HG02623 (cell line): Measurements from ENCODE around the gene COL6A1.

Source experiments
- ATAC-seq: cut with Tn5 transposase; IDR thresholded peaks from one replicate; pipeline ENCODE4 v1.9.1; 2021; ENCODE audit warnings: moderate library complexity; ENCODE audit not compliant: unreplicated experiment

COL6A1 gene

GRCh38 chr21:45994086-45994661 lies 12.6 kb downstream of the COL6A1 start:
- no peak for ATAC-seq

DNA sequence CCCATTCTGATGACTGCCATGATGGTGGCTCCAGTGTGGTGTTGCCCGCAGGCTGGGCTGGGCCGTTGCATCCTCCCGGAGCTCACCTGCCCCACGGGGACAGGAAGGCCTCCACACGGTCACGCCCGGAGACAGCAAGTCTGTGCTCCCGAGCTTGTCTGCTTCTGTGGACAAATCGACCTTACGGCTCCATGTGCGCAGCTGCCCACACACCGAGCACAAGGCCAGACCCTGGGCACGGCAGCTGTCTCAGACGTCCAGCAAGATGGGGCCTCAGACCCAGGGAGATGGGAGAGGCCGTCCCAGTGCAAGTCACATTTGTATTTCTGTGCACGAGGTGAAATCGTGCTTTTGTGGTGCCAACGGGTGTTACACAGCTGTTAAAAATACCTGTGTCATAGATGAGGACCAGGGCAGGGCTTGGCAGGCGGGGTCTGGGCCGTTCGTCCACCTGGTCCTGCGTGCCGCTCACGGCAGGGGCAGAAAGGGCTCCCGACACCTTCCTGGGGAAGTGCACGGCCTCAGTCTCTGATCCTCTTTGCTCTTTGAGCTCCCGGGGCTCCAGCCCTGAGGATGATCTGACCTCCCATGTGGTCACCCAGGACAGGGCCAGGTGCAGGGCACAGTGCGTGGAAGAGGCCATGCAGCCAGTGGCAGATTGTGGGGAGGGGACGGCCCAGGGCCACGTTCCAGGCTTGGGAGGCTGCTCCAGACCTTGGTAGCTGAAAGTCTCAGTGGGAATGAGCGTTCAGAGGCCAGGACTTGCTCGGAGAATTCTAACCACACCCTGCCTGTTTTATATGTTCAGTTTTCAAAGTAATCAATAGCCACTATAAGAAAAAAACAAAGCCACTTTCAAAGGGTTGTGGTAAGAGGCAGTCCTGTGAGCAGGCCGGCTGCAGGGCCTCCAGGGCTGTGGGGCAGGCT lies 13.5 kb downstream of the COL6A1 start:
- no peak for ATAC-seq

- no peak for ATAC-seq
These were observed 14.2 kb downstream of the COL6A1 start for GRCh38 chr21:45995686-45996179.

GRCh38 chr21:45996311-45997204 lies 15.0 kb downstream of the COL6A1 start:
- no peak for ATAC-seq

GRCh38 chr21:45997205-45997494 lies 15.6 kb downstream of the COL6A1 start:
- no peak for ATAC-seq

DNA sequence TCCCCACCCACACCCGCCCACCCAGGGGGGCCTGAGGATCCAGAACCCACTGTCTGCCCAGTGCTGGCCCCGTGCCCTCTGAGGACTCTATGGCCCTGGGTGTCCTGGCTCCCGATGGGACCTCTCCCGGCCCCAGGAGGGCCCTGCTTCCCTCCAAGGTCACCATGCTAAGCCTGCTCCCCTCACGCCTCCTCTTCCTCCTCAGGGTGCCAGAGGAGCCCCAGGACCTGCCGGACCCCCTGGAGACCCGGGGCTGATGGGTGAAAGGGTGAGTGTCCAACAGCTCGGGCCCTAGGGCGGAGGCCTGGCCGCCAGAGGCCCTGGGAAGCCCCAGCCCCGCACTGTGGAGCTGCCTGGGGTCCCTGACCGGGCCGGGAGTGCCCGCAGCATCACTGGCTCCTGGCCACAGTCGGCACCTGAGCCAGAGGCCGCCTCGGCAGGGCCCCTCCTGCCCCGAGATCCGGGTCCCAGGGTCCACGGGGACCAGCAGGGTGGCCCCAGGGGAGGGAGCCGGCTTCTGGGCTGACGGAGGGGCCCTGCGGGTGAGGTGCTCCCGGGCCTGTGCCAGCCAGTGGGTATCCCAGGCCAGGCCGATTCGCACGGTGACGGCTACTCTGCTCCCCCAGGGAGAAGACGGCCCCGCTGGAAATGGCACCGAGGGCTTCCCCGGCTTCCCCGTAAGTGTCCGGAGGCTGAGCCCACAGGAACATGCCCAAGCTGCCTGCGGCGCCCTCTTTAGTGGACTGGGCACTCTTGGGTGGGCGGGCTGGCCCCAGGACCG lies 16.1 kb downstream of the COL6A1 start:
- no peak for ATAC-seq

DNA sequence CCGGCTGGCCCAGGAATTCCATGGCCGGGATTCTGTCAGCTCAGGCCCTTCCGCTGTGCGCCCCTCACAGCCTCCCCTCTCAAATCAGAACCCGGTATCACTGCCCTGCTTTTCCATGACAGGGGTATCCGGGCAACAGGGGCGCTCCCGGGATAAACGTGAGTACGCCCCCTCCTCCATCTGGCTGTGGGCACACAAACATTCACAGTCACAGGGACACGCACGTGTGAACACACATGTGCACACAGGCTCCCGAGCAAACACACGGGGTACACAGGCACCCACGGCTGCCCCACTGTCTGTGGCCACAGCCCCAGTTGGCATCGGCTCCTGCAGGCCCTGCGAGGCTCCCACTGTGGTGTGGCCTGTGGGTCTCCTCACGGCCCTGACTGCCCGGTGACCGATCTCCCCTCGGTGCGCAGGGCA lies 16.7 kb downstream of the COL6A1 start:
- no peak for ATAC-seq

DNA sequence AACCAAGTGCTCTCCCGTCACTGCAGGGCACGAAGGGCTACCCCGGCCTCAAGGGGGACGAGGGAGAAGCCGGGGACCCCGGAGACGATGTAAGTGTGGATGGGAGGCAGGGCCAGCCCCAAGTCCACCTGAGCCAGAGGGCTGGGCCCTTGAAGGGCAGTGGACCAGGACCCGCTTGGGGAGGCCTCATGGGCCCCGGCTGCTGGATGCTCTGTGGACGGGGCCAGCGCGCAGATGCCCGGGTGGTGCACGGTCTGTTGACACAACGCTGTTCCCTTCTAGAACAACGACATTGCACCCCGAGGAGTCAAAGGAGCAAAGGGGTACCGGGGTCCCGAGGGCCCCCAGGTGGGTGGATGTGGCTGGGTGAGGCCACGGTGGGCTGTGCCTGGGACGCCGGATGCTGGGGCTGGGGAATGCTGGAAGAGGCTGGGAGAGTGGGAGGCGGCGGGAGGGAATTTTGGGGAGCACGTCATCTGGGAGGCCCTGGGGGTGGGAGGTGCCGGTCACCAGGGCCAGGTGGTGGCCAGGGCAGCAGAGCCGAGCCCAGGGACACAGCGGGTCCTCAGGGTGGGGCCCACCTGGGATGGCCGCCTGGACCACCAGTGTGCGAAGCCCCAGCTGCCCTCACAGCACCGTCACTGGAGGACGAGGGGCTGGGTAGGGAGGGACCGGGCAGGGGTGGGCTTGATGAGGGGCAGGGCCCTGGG lies 17.5 kb downstream of the COL6A1 start:
- ATAC-seq: no peak

DNA sequence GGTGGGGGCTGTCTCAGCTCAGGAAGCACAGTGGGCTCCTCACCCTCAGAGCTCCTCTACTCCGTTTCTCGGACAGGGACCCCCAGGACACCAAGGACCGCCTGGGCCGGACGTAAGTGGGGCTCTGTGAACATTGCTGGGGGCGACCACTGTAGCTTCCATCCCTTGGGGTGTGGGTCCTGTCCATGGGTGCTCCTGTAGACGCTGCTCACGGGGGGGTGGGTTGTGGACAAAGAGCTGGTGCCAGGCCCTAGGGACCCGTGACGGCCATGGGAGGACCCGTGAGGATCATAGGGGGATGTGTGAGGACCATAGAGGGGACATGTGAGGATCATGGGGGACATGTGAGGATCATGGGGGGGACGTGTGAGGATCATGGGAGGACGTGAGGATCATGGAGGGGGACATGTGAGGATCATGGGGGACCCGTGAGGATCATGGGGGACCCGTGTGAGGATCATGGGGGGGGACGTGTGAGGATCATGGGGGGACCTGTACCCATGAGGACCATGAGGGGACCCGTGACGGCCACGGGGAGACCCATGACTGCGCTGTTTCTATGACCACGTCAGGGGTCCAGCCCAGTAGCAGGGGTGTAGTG lies 18.1 kb downstream of the COL6A1 start:
- no peak for ATAC-seq

DNA sequence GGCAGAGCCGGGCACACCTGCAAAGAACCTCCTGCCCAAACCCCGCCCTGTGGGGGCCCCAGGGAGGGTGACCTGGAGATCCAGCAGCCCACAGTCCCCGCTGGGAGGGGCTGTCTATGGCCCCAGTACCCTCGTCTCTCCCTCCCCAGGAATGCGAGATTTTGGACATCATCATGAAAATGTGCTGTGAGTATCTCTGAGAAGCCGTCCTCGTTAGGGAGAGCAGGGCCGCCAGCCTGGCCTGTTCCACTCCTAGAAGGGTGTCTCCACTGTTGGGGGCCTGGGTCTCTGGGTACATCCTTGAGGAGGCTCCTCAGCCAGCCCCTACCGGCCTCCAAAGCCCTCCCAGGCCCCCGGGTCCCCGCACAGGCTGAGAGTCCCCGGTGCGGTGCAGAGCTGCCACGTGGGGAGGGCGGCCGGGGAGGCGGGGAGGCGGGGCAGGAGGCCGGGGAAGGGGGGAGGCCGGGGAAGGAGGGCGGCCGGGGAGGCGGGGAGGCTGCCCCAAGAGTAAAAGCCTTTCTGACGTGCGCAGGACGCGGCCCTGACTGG lies 18.7 kb downstream of the COL6A1 start:
- no peak for ATAC-seq

GRCh38 chr21:46000731-46001641 lies 19.4 kb downstream of the COL6A1 start:
- ATAC-seq: no peak

DNA sequence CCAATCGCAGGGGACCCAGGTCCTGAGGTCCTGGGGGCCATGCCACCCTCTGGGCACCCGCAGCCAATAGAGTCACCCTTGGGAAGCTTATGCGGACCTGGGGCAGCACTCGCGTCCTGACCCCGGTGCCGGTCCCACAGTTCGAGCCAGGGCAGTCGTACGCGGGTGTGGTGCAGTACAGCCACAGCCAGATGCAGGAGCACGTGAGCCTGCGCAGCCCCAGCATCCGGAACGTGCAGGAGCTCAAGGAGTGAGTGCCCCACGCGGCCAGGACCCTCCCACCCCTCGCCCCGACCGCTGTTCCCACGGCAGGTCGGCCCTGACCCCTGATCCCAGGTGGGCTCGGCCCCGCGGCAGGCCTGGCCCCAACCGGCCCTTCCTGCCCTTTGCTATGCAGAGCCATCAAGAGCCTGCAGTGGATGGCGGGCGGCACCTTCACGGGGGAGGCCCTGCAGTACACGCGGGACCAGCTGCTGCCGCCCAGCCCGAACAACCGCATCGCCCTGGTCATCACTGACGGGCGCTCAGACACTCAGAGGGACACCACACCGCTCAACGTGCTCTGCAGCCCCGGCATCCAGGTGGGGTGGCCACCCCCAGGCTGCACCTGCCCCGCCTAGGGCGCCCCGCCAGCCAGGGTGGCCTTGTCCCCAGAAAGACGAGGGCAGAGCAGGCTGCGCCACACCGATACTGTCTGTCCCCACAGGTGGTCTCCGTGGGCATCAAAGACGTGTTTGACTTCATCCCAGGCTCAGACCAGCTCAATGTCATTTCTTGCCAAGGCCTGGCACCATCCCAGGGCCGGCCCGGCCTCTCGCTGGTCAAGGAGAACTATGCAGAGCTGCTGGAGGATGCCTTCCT lies 20.5 kb downstream of the COL6A1 start:
- no peak for ATAC-seq

GRCh38 chr21:46002841-46003574 lies 21.4 kb downstream of the COL6A1 start:
- no peak for ATAC-seq

DNA sequence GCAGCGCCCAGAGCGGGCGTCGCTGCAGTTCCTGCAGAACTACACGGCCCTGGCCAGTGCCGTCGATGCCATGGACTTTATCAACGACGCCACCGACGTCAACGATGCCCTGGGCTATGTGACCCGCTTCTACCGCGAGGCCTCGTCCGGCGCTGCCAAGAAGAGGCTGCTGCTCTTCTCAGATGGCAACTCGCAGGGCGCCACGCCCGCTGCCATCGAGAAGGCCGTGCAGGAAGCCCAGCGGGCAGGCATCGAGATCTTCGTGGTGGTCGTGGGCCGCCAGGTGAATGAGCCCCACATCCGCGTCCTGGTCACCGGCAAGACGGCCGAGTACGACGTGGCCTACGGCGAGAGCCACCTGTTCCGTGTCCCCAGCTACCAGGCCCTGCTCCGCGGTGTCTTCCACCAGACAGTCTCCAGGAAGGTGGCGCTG lies 22.0 kb downstream of the COL6A1 start:
- no peak for ATAC-seq

GRCh38 chr21:46004168-46004861 lies 22.7 kb downstream of the COL6A1 start:
- no peak for ATAC-seq

GRCh38 chr21:46005081-46005480 lies 23.5 kb downstream of the COL6A1 start:
- no peak for ATAC-seq
